Measurements from ENCODE around the gene PSG7. TPM values are rescaled to one million over a fixed set of nuclear protein-coding genes. Genes with fewer than 3 reads are reported as not detected.
"Not testable (repeated sequence)": the region's sequence is repeated elsewhere in the genome, so short reads cannot be mapped to it uniquely, and the experiment has no call there.

Gene PSG7
- total RNA-seq, 1 experiment from 2014 or later: not detected

DNA sequence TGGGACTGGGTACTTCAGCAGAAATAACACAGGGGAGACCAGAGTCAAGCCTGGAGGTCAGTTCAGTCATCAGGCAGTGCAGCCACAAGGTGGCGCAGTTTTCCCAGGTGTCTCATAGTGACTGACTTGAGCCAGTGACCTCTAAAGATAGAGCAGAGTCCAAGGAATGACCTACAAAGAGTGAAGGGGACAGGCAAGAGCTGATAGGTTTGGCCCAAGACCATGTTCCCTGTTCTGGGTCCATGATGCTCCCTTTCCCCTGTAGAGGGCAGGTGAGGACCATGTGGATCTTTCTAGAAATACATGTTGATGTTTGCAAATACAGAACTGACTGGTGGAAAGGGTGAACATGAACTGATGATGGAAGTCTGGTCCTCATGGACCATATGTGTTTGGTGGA lies 6.8 kb downstream of the PSG7 start:
- not testable (repeated sequence) for DNase-seq; H4K8ac ChIP-seq (replicated peaks; ENCODE audit: insufficient read length, low read depth, low read length)

More for the DNA sequence above, 6.8 kb downstream of the PSG7 start:
- not testable (repeated sequence) for H3K79me2 ChIP-seq (ENCODE audit: insufficient read depth, low read length); H4K5ac ChIP-seq (ENCODE audit: insufficient read length, low read depth, low read length); H2BK15ac ChIP-seq (ENCODE audit: low read depth, low read length); H3K23me2 ChIP-seq (ENCODE audit: insufficient read length, low read depth, low read length, poor library complexity, severe bottlenecking); H3K4ac ChIP-seq (ENCODE audit: low read depth, low read length); H4K91ac ChIP-seq (ENCODE audit: insufficient read length, low read depth, low read length); H3K18ac ChIP-seq (ENCODE audit: insufficient read length, low read depth, low read length); H3K56ac ChIP-seq (ENCODE audit: insufficient read length, low read depth, low read length); H2BK20ac ChIP-seq (ENCODE audit: low read depth, low read length, poor library complexity, severe bottlenecking); H3K9ac ChIP-seq (ENCODE audit: extremely low read depth, insufficient read length, low read length); H3K23ac ChIP-seq (ENCODE audit: insufficient read length, low read depth, low read length); H3K4me1 Mint-ChIP-seq; H3K79me1 ChIP-seq (ENCODE audit: insufficient read depth, low read depth, low read length, poor library complexity, severe bottlenecking); H3K14ac ChIP-seq (ENCODE audit: insufficient read depth, low read length); H2AK5ac ChIP-seq (ENCODE audit: insufficient read length, low read length); H3K27ac ChIP-seq (ENCODE audit: insufficient read length, low read depth, low read length); H2BK12ac ChIP-seq (ENCODE audit: insufficient read length, low read depth, low read length); H3K27me3 Mint-ChIP-seq (ENCODE audit: low read depth); H3K4me3 Mint-ChIP-seq; H3K27me3 ChIP-seq (ENCODE audit: insufficient read depth, low read length); H2AFZ ChIP-seq (ENCODE audit: low read length); H3T11ph ChIP-seq (ENCODE audit: low read length); H3K4me2 ChIP-seq (ENCODE audit: insufficient read depth, insufficient read length, low read length); H4K20me1 ChIP-seq (ENCODE audit: control insufficient read depth, insufficient read depth, insufficient read length); H2BK120ac ChIP-seq (ENCODE audit: low read depth, low read length, poor library complexity, severe bottlenecking); H3K27ac Mint-ChIP-seq; H3K4me1 ChIP-seq (ENCODE audit: insufficient read depth, low read length); H2BK5ac ChIP-seq (ENCODE audit: insufficient read length, low read length)
- Mint-ChIP-seq H3K9me3 (peaks cover 95 to 96% of the 10 kb centered on the region in 2 experiments), H3K36me3 (ENCODE audit: insufficient read depth in 1 of 3, low read depth in 3 of 3) (peaks cover 7 to 31% (median 13%) of the 10 kb centered on the region in 3 experiments)
- TF ChIP-seq, protein P1, sequence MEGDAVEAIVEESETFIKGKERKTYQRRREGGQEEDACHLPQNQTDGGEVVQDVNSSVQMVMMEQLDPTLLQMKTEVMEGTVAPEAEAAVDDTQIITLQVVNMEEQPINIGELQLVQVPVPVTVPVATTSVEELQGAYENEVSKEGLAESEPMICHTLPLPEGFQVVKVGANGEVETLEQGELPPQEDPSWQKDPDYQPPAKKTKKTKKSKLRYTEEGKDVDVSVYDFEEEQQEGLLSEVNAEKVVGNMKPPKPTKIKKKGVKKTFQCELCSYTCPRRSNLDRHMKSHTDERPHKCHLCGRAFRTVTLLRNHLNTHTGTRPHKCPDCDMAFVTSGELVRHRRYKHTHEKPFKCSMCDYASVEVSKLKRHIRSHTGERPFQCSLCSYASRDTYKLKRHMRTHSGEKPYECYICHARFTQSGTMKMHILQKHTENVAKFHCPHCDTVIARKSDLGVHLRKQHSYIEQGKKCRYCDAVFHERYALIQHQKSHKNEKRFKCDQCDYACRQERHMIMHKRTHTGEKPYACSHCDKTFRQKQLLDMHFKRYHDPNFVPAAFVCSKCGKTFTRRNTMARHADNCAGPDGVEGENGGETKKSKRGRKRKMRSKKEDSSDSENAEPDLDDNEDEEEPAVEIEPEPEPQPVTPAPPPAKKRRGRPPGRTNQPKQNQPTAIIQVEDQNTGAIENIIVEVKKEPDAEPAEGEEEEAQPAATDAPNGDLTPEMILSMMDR (conservative IDR thresholded peaks at IDR 0.05): peak; percentile 17; the same call in 1 of the 3 replicates
- H3K9me3 ChIP-seq (ENCODE audit: control insufficient read depth, low read depth, low read length): peaks cover 75% of the 10 kb centered on the region
- no CpG with 5 or more reads among the region's 1 CpG for WGBS (ENCODE audit: extremely low coverage, insufficient read length, low lambda C conversion rate)

All from H9 (cell line).